K562 (cell line): ENCODE data around the gene EFEMP2. TPM values are rescaled to one million over a fixed set of nuclear protein-coding genes. Genes with fewer than 3 reads are reported as not detected.
A peak's percentile ranks its signal among the peaks of the same experiment; 100 is the strongest.

Experiments used
- BACH1 ChIP-seq: fragments of 200-800 bp; sonication (Bioruptor generic); IDR thresholded peaks from 2 replicates; pipeline ENCODE4 v1.6.1; 2016; ENCODE audit warnings: missing genetic modification characterization, missing compliant biosample characterization
- FOXA3 ChIP-seq, 2 experiments: fragments of 450-650 bp in 1 of 2; sonication (generic) in 1 of 2; formaldehyde crosslinking; IDR thresholded peaks in 1 of 2; conservative IDR thresholded peaks in 1 of 2; 2 replicates each; pipeline versions ENCODE4 v1.4.0 to v1.8.0; 2020 to 2022; ENCODE audit warnings: mild to moderate bottlenecking in 2 of 2, missing genetic modification reagents in 1 of 2
- HBP1 ChIP-seq: fragments of 450-650 bp; formaldehyde crosslinking; IDR thresholded peaks from 2 replicates; pipeline ENCODE4 v1.4.0; 2022; ENCODE audit warnings: missing genetic modification characterization
- HEY1 ChIP-seq: fragments of 250-450 bp; sonication (Bioruptor Pico); IDR thresholded peaks from 2 replicates; pipeline ENCODE4 v1.5.0; 2020; ENCODE audit warnings: mild to moderate bottlenecking, moderate library complexity, borderline replicate concordance
- HNRNPUL1 ChIP-seq: fragments of 200-400 bp; formaldehyde crosslinking; IDR thresholded peaks from 2 replicates; pipeline ENCODE4 v1.6.1; 2017; ENCODE audit warnings: low read length
- KDM2B ChIP-seq: fragments of 250-450 bp; sonication (Bioruptor Pico); IDR thresholded peaks from 2 replicates; pipeline ENCODE4 v1.8.0; 2021; ENCODE audit warnings: mild to moderate bottlenecking, moderate library complexity
- MAFK ChIP-seq: IDR thresholded peaks from 2 replicates; pipeline ENCODE4 v1.6.1; 2011; ENCODE audit warnings: low read length, improper control_type of control experiment
- NFYB ChIP-seq: IDR thresholded peaks from 2 replicates; pipeline ENCODE4 v1.6.1; 2011; ENCODE audit warnings: mild to moderate bottlenecking, moderate library complexity; ENCODE audit not compliant: insufficient read length; ENCODE audit errors: extremely low read depth
- NR3C1 ChIP-seq: sonication (generic); formaldehyde crosslinking; IDR thresholded peaks from 2 replicates; pipeline ENCODE4 v1.8.1; 2022; ENCODE audit warnings: missing genetic modification reagents
- PBX2 ChIP-seq, 2 experiments: IDR thresholded peaks in 1 of 2; conservative IDR thresholded peaks in 1 of 2; 2 replicates each; pipeline ENCODE4 v1.6.1; 2016; ENCODE audit warnings: low read depth in 2 of 2, mild to moderate bottlenecking in 1 of 2, missing compliant biosample characterization in 1 of 2, missing genetic modification characterization in 1 of 2, moderate library complexity in 1 of 2
- PRMT5 ChIP-seq: sonication (generic); formaldehyde crosslinking; IDR thresholded peaks from 2 replicates; pipeline ENCODE4 v1.5.0; 2020; ENCODE audit warnings: missing genetic modification reagents
- SNRNP70 ChIP-seq: fragments of 200-400 bp; formaldehyde crosslinking; optimal IDR thresholded peaks from 2 replicates; pipeline ENCODE3; 2017; ENCODE audit warnings: low read depth, low read length
- ZBTB11 ChIP-seq, 3 experiments: fragments of 200-800 bp in 1 of 3; fragments of 250-450 bp in 1 of 3; fragments of 450-650 bp in 1 of 3; sonication (Bioruptor Pico) in 1 of 3; sonication (Bioruptor generic) in 1 of 3; formaldehyde crosslinking in 1 of 3; IDR thresholded peaks; 2 replicates each; pipeline versions ENCODE4 v1.6.1 to v1.8.0; 2016 to 2022; ENCODE audit warnings: mild to moderate bottlenecking in 2 of 3, missing genetic modification characterization in 2 of 3, missing compliant biosample characterization in 1 of 3, moderate library complexity in 1 of 3
- ZKSCAN1 ChIP-seq: fragments of 150-350 bp; IDR thresholded peaks from 2 replicates; pipeline ENCODE4 v1.6.1; 2016; ENCODE audit warnings: low read depth, low read length
- ZNF239 ChIP-seq: fragments of 250-450 bp; sonication (Bioruptor Pico); IDR thresholded peaks from 2 replicates; pipeline ENCODE4 v1.4.0; 2020; ENCODE audit warnings: mild to moderate bottlenecking
- ZNF518B ChIP-seq: fragments of 250-450 bp; sonication (Bioruptor Pico); IDR thresholded peaks from 2 replicates; pipeline ENCODE4 v1.5.0; 2021; ENCODE audit warnings: mild to moderate bottlenecking, moderate library complexity
- polyA plus RNA-seq, 8 experiments: library from polyadenylated mRNA; depleted of rRNA in 4 of 8; stranded (reverse) in 5 of 8; unstranded in 3 of 8; fragments of >200 nt; fragmentation: Nextera tagmentation in 2 of 8; fragmentation: Illumina TruSeq in 1 of 8; extraction: Ambion mirVana in 2 of 8; extraction: Trizol in 1 of 8; gene quantifications; 2 replicates each; pipeline versions ENCODE4 v1.2.1 to v1.2.3, GENCODE V29; 2011 to 2014; ENCODE audit warnings: inconsistent platforms in 1 of 8, missing spikeins in 1 of 8
- total RNA-seq, 7 experiments: library from RNA; depleted of rRNA in 6 of 7; stranded (reverse); fragments of >200 nt in 6 of 7; fragmentation: Illumina TruSeq in 2 of 7; extraction: Trizol in 2 of 7; gene quantifications; 2 replicates each; pipeline versions ENCODE4 v1.2.1 to v1.2.3, GENCODE V29; 2011 to 2021; ENCODE audit warnings: low replicate concordance in 1 of 7

The EFEMP2 gene
- total and polyA plus RNA-seq, 9 of the 15 experiments (the other 6 are each of a cell fraction or from before 2014, with no cell fraction given) = 0.07 to 2.9 (median 0.69) TPM; not detected in 1

- TF ChIP-seq HBP1 (CRISPR knock-in tag) (no peak), PRMT5 (CRISPR knock-in tag) (no peak), BACH1 (tag) (no peak), ZKSCAN1 (no peak; the same call in 1 of the 2 replicates), NFYB (no peak), FOXA3 (CRISPR knock-in tag; conservative IDR thresholded peaks at IDR 0.05 in 1 of 2, IDR thresholded peaks at IDR 0.05 in 1 of 2) (no peak), ZBTB11 (CRISPR knock-in tag; IDR thresholded peaks at IDR 0.05) (peak in 1 of 3 experiments; percentile 74; a peak in 1 of 6 replicates), HEY1 (CRISPR knock-in tag) (no peak), HNRNPUL1 (no peak), ZNF518B (CRISPR knock-in tag) (no peak), PBX2 (CRISPR knock-in tag; IDR thresholded peaks at IDR 0.05; ENCODE audit: low read depth) (no peak), PBX2 (tag; conservative IDR thresholded peaks at IDR 0.05; ENCODE audit: low read depth) (no peak), KDM2B (CRISPR knock-in tag) (peak; percentile 65; the same call in 1 of the 2 replicates), SNRNP70 (no peak), ZNF239 (CRISPR knock-in tag) (peak; percentile 57; the same call in 1 of the 2 replicates), MAFK (no peak), NR3C1 (CRISPR knock-in tag) (peak; percentile 68; the same call in 1 of the 2 replicates)
Measured at GRCh38 chr11:65919141-65919572, 46.6 kb upstream of the EFEMP2 start, which contains the start of gene DRAP1 (continued).
